ENCODE data around the gene NLRP13.

Gene NLRP13

GRCh38 chr19:55913643-55914268 lies 18.4 kb downstream of the NLRP13 start:
- peaks cover 0 to 25% of the 10 kb centered on the region in 2 donors for H3K9me3 ChIP-seq (replicated peaks in 1 of 2; ENCODE audit: control insufficient read depth in 2 of 2, insufficient read depth in 1 of 2, low read depth in 1 of 2, low read length in 2 of 2)

GRCh38 chr19:55912916-55913315 lies 19.2 kb downstream of the NLRP13 start:
- no peaks in the 10 kb centered on the region for H3K36me3 ChIP-seq (replicated peaks in 1 of 2; ENCODE audit: control insufficient read depth in 2 of 2, insufficient read depth in 2 of 2, low read length in 2 of 2)
- H2BK120ac ChIP-seq (ENCODE audit: low read depth, low read length) = no peak overlapping the region
- no peak overlapping the region for H3K4ac ChIP-seq (ENCODE audit: low read length)
- H2BK12ac ChIP-seq (ENCODE audit: low read length) = no peak overlapping the region
- no peak overlapping the region for H3K9ac ChIP-seq (ENCODE audit: low read depth, low read length, poor library complexity)
- H4K8ac ChIP-seq (ENCODE audit: low read depth, low read length) = no peak overlapping the region
- no peak overlapping the region for H3K14ac ChIP-seq (ENCODE audit: low read length)
- H2BK15ac ChIP-seq (ENCODE audit: low read length) = no peak overlapping the region
- H4K91ac ChIP-seq (ENCODE audit: low read depth, low read length, poor library complexity) = no peak overlapping the region
- WGBS, 2 donors (ENCODE audit: extremely low coverage in 2 of 2, insufficient read length in 2 of 2, insufficient replicate concordance in 1 of 2) = no CpG with 5 or more reads among the region's 7 CpGs
- H3K23ac ChIP-seq (ENCODE audit: low read depth, low read length, poor library complexity) = no peak overlapping the region
- H3K27ac ChIP-seq (replicated peaks; ENCODE audit: low read length) = no peak overlapping the region
- H3K4me1 ChIP-seq (ENCODE audit: control insufficient read depth in 2 of 2, insufficient read depth in 1 of 2, low read depth in 1 of 2, low read length in 2 of 2) = no peaks in the 10 kb centered on the region
- H2AFZ ChIP-seq (ENCODE audit: low read length) = no peak overlapping the region
- peaks cover 0 to 26% of the 10 kb centered on the region in 2 donors for H3K9me3 ChIP-seq (replicated peaks in 1 of 2; ENCODE audit: control insufficient read depth in 2 of 2, insufficient read depth in 1 of 2, low read depth in 1 of 2, low read length in 2 of 2)
- H2AK5ac ChIP-seq (ENCODE audit: low read depth, low read length) = no peak overlapping the region
- H3K79me1 ChIP-seq (ENCODE audit: low read depth, low read length) = no peaks in the 10 kb centered on the region
- H3K4me2 ChIP-seq (ENCODE audit: insufficient read depth, low read length, poor library complexity, severe bottlenecking) = no peak overlapping the region
- H3K18ac ChIP-seq (ENCODE audit: low read length) = no peak overlapping the region
- H2BK5ac ChIP-seq (ENCODE audit: low read length) = no peak overlapping the region
- no peaks in the 10 kb centered on the region for H3K27me3 ChIP-seq (ENCODE audit: control insufficient read depth in 3 of 3, insufficient read depth in 3 of 3, low read depth in 1 of 3, low read length in 3 of 3)
- no peak for DNase-seq (ENCODE audit: low spot score)
- no peak overlapping the region for H3K4me3 ChIP-seq (ENCODE audit: low read length in 2 of 2)

More at GRCh38 chr19:55913643-55914268, 18.4 kb downstream of the NLRP13 start:
- Histone ChIP-seq H3K36me3 (replicated peaks in 1 of 2; ENCODE audit: control insufficient read depth in 2 of 2, insufficient read depth in 2 of 2, low read length in 2 of 2) (no peaks in the 10 kb centered on the region), H3K79me1 (ENCODE audit: low read depth, low read length) (no peaks in the 10 kb centered on the region), H2AFZ (ENCODE audit: low read length) (no peak overlapping the region), H2BK5ac (ENCODE audit: low read length) (no peak overlapping the region), H2BK15ac (ENCODE audit: low read length) (no peak overlapping the region), H3K14ac (ENCODE audit: low read length) (no peak overlapping the region), H3K9ac (ENCODE audit: low read depth, low read length, poor library complexity) (no peak overlapping the region), H4K8ac (ENCODE audit: low read depth, low read length) (no peak overlapping the region), H3K4me1 (ENCODE audit: control insufficient read depth in 2 of 2, insufficient read depth in 1 of 2, low read depth in 1 of 2, low read length in 2 of 2) (no peaks in the 10 kb centered on the region), H2BK120ac (ENCODE audit: low read depth, low read length) (no peak overlapping the region), H3K18ac (ENCODE audit: low read length) (no peak overlapping the region), H3K4ac (ENCODE audit: low read length) (no peak overlapping the region), H3K23ac (ENCODE audit: low read depth, low read length, poor library complexity) (no peak overlapping the region), H2AK5ac (ENCODE audit: low read depth, low read length) (no peak overlapping the region), H3K27me3 (ENCODE audit: control insufficient read depth in 3 of 3, insufficient read depth in 3 of 3, low read depth in 1 of 3, low read length in 3 of 3) (no peaks in the 10 kb centered on the region), H3K4me3 (ENCODE audit: low read length in 2 of 2) (no peak overlapping the region), H3K4me2 (ENCODE audit: insufficient read depth, low read length, poor library complexity, severe bottlenecking) (no peak overlapping the region), H3K27ac (replicated peaks; ENCODE audit: low read length) (no peak overlapping the region), H2BK12ac (ENCODE audit: low read length) (no peak overlapping the region), H4K91ac (ENCODE audit: low read depth, low read length, poor library complexity) (no peak overlapping the region)
- WGBS, 2 donors (ENCODE audit: extremely low coverage in 2 of 2, insufficient read length in 2 of 2, insufficient replicate concordance in 1 of 2) = no CpG with 5 or more reads among the region's 9 CpGs
- no peak for DNase-seq (ENCODE audit: low spot score)

- Histone ChIP-seq H2BK15ac (ENCODE audit: low read length) (no peak overlapping the region), H3K36me3 (replicated peaks in 1 of 2; ENCODE audit: control insufficient read depth in 2 of 2, insufficient read depth in 2 of 2, low read length in 2 of 2) (no peaks in the 10 kb centered on the region), H3K9ac (ENCODE audit: low read depth, low read length, poor library complexity) (no peak overlapping the region), H3K14ac (ENCODE audit: low read length) (no peak overlapping the region), H3K27me3 (ENCODE audit: control insufficient read depth in 3 of 3, insufficient read depth in 3 of 3, low read depth in 1 of 3, low read length in 3 of 3) (no peaks in the 10 kb centered on the region), H3K18ac (ENCODE audit: low read length) (no peak overlapping the region), H3K23ac (ENCODE audit: low read depth, low read length, poor library complexity) (no peak overlapping the region), H2AK5ac (ENCODE audit: low read depth, low read length) (no peak overlapping the region), H2BK5ac (ENCODE audit: low read length) (no peak overlapping the region), H2BK120ac (ENCODE audit: low read depth, low read length) (no peak overlapping the region), H4K91ac (ENCODE audit: low read depth, low read length, poor library complexity) (no peak overlapping the region), H3K79me1 (ENCODE audit: low read depth, low read length) (no peaks in the 10 kb centered on the region), H2AFZ (ENCODE audit: low read length) (no peak overlapping the region), H3K4me2 (ENCODE audit: insufficient read depth, low read length, poor library complexity, severe bottlenecking) (no peak overlapping the region), H3K4me1 (ENCODE audit: control insufficient read depth in 2 of 2, insufficient read depth in 1 of 2, low read depth in 1 of 2, low read length in 2 of 2) (no peaks in the 10 kb centered on the region), H2BK12ac (ENCODE audit: low read length) (no peak overlapping the region), H3K4ac (ENCODE audit: low read length) (no peak overlapping the region), H3K27ac (replicated peaks; ENCODE audit: low read length) (no peak overlapping the region), H3K4me3 (ENCODE audit: low read length in 2 of 2) (no peak overlapping the region), H4K8ac (ENCODE audit: low read depth, low read length) (no peak overlapping the region), H3K9me3 (replicated peaks in 1 of 2; ENCODE audit: control insufficient read depth in 2 of 2, insufficient read depth in 1 of 2, low read depth in 1 of 2, low read length in 2 of 2) (peaks cover 0 to 36% of the 10 kb centered on the region in 2 donors)
- no peak for DNase-seq (ENCODE audit: low spot score)
- WGBS, 2 donors (ENCODE audit: extremely low coverage in 2 of 2, insufficient read length in 2 of 2, insufficient replicate concordance in 1 of 2) = no CpG with 5 or more reads among the region's 2 CpGs
Measured at GRCh38 chr19:55909801-55910200, 22.3 kb downstream of the NLRP13 start.

- H3K27ac ChIP-seq (replicated peaks; ENCODE audit: low read length) = no peak overlapping the region
- DNase-seq (ENCODE audit: low spot score) = no peak
- no peaks in the 10 kb centered on the region for H3K4me1 ChIP-seq (ENCODE audit: control insufficient read depth in 2 of 2, insufficient read depth in 1 of 2, low read depth in 1 of 2, low read length in 2 of 2)
- H3K18ac ChIP-seq (ENCODE audit: low read length) = no peak overlapping the region
- no peak overlapping the region for H2BK12ac ChIP-seq (ENCODE audit: low read length)
- no peaks in the 10 kb centered on the region for H3K36me3 ChIP-seq (replicated peaks in 1 of 2; ENCODE audit: control insufficient read depth in 2 of 2, insufficient read depth in 2 of 2, low read length in 2 of 2)
- H2BK15ac ChIP-seq (ENCODE audit: low read length) = no peak overlapping the region
- no peak overlapping the region for H4K91ac ChIP-seq (ENCODE audit: low read depth, low read length, poor library complexity)
- no peak overlapping the region for H3K9ac ChIP-seq (ENCODE audit: low read depth, low read length, poor library complexity)
- H3K4me2 ChIP-seq (ENCODE audit: insufficient read depth, low read length, poor library complexity, severe bottlenecking) = no peak overlapping the region
- H4K8ac ChIP-seq (ENCODE audit: low read depth, low read length) = no peak overlapping the region
- no peaks in the 10 kb centered on the region for H3K79me1 ChIP-seq (ENCODE audit: low read depth, low read length)
- no CpG with 5 or more reads among the region's 3 CpGs for WGBS, 2 donors (ENCODE audit: extremely low coverage in 2 of 2, insufficient read length in 2 of 2, insufficient replicate concordance in 1 of 2)
- peaks cover 0 to 36% of the 10 kb centered on the region in 2 donors for H3K9me3 ChIP-seq (replicated peaks in 1 of 2; ENCODE audit: control insufficient read depth in 2 of 2, insufficient read depth in 1 of 2, low read depth in 1 of 2, low read length in 2 of 2)
- no peak overlapping the region for H3K4ac ChIP-seq (ENCODE audit: low read length)
- no peak overlapping the region for H2BK5ac ChIP-seq (ENCODE audit: low read length)
- no peak overlapping the region for H2BK120ac ChIP-seq (ENCODE audit: low read depth, low read length)
- H3K27me3 ChIP-seq (ENCODE audit: control insufficient read depth in 3 of 3, insufficient read depth in 3 of 3, low read depth in 1 of 3, low read length in 3 of 3) = no peaks in the 10 kb centered on the region
- H2AFZ ChIP-seq (ENCODE audit: low read length) = no peak overlapping the region
- H3K14ac ChIP-seq (ENCODE audit: low read length) = no peak overlapping the region
- H3K23ac ChIP-seq (ENCODE audit: low read depth, low read length, poor library complexity) = no peak overlapping the region
- no peak overlapping the region for H3K4me3 ChIP-seq (ENCODE audit: low read length in 2 of 2)
- H2AK5ac ChIP-seq (ENCODE audit: low read depth, low read length) = no peak overlapping the region
Measured at GRCh38 chr19:55907746-55908145, 24.4 kb downstream of the NLRP13 start.
